CD14-positive monocyte (primary cell): ENCODE data around the gene C1QTNF5. TPM values are rescaled to one million over a fixed set of nuclear protein-coding genes. Genes with fewer than 3 reads are reported as not detected.

Experiments used
- DNase-seq, 3 donors: peaks; one replicate each; pipeline ENCODE4 v3.0.0-alpha.2; 2011 to 2022
- H2AFZ ChIP-seq: 2 replicates; pipeline ENCODE4 v1.6.0; 2012; ENCODE audit warnings: mild to moderate bottlenecking, low read depth, low read length, inconsistent platforms; ENCODE audit not compliant: insufficient read depth, poor library complexity, severe bottlenecking
- H3K27ac ChIP-seq, 2 donors: 1 replicate in 1 of 2; 2 replicates in 1 of 2; pipeline ENCODE4 v1.5.1; 2012 to 2013; ENCODE audit warnings: low read length in 2 of 2, control low read depth in 1 of 2, inconsistent platforms in 1 of 2, low read depth in 1 of 2, mild to moderate bottlenecking in 1 of 2
- H3K27me3 ChIP-seq, 2 donors: one replicate each; pipeline versions ENCODE4 v1.6.0 to v1.6.1; 2011 to 2013; ENCODE audit warnings: low read length in 2 of 2; ENCODE audit not compliant: control insufficient read depth in 2 of 2, insufficient read depth in 2 of 2
- H3K36me3 ChIP-seq, 2 donors: replicated peaks in 1 of 2; 1 replicate in 1 of 2; 2 replicates in 1 of 2; pipeline versions ENCODE4 v1.5.1 to v1.6.1; 2012 to 2013; ENCODE audit warnings: low read length in 2 of 2, control low read depth in 1 of 2, inconsistent platforms in 1 of 2, mild to moderate bottlenecking in 1 of 2; ENCODE audit not compliant: insufficient read depth in 2 of 2, control insufficient read depth in 1 of 2
- H3K4me1 ChIP-seq, 2 donors: 1 replicate in 1 of 2; 2 replicates in 1 of 2; pipeline versions ENCODE4 v1.5.1 to v1.6.1; 2012 to 2013; ENCODE audit warnings: low read length in 2 of 2, control low read depth in 1 of 2, inconsistent platforms in 1 of 2, mild to moderate bottlenecking in 1 of 2, moderate library complexity in 1 of 2; ENCODE audit not compliant: insufficient read depth in 2 of 2, control insufficient read depth in 1 of 2
- H3K4me2 ChIP-seq: replicated peaks from 2 replicates; pipeline ENCODE3; 2012; ENCODE audit warnings: low read length, moderate library complexity, mild to moderate bottlenecking; ENCODE audit not compliant: poor library complexity, severe bottlenecking; ENCODE audit errors: extremely low read depth
- H3K4me3 ChIP-seq, 3 experiments: fragments of 200-600 bp in 1 of 3; sonication (generic) in 1 of 3; replicated peaks in 1 of 3; 1 replicate in 2 of 3; 2 replicates in 1 of 3; pipeline ENCODE4 v1.5.1; 2011 to 2013; ENCODE audit warnings: low read length in 3 of 3, mild to moderate bottlenecking in 3 of 3, control low read depth in 2 of 3, low read depth in 2 of 3, inconsistent platforms in 1 of 3, moderate library complexity in 1 of 3
- H3K79me2 ChIP-seq: 2 replicates; pipeline ENCODE4 v1.6.0; 2012; ENCODE audit warnings: mild to moderate bottlenecking, control low read depth, inconsistent platforms, low read length, moderate library complexity; ENCODE audit not compliant: insufficient read depth
- H3K9ac ChIP-seq: 2 replicates; pipeline ENCODE4 v1.6.0; 2017; ENCODE audit warnings: low read length, mild to moderate bottlenecking; ENCODE audit not compliant: insufficient read depth, poor library complexity, severe bottlenecking
- H3K9me3 ChIP-seq, 2 donors: replicated peaks in 1 of 2; 1 replicate in 1 of 2; 2 replicates in 1 of 2; pipeline versions ENCODE4 v1.5.1 to v1.6.1; 2012 to 2013; ENCODE audit warnings: low read length in 2 of 2, control low read depth in 1 of 2; ENCODE audit not compliant: control insufficient read depth in 1 of 2, insufficient read depth in 1 of 2
- H4K20me1 ChIP-seq: 2 replicates; pipeline ENCODE4 v1.6.0; 2012; ENCODE audit warnings: mild to moderate bottlenecking, low read length, control low read depth, moderate library complexity; ENCODE audit not compliant: insufficient read depth
- H3K27ac Mint-ChIP-seq, 7 donors: one replicate each; pipeline ENCODE4 v1.8.0; 2020; ENCODE audit warnings: mild to moderate bottlenecking in 7 of 7, mixed read lengths in 7 of 7, moderate library complexity in 6 of 7, inconsistent platforms in 2 of 7
- H3K27me3 Mint-ChIP-seq, 3 donors: one replicate each; pipeline ENCODE4 v1.8.0; 2021 to 2022; ENCODE audit warnings: low read depth in 3 of 3, mild to moderate bottlenecking in 3 of 3, mixed read lengths in 3 of 3, moderate library complexity in 3 of 3, inconsistent platforms in 1 of 3
- H3K36me3 Mint-ChIP-seq, 2 donors: one replicate each; pipeline ENCODE4 v1.8.0; 2020; ENCODE audit warnings: mixed read lengths in 2 of 2, inconsistent platforms in 1 of 2, mild to moderate bottlenecking in 1 of 2
- H3K4me1 Mint-ChIP-seq: one replicate; pipeline ENCODE4 v1.8.0; 2020; ENCODE audit warnings: mild to moderate bottlenecking, mixed read lengths
- H3K4me3 Mint-ChIP-seq, 2 donors: one replicate each; pipeline ENCODE4 v1.8.0; 2020; ENCODE audit warnings: mild to moderate bottlenecking in 2 of 2, mixed read lengths in 2 of 2, moderate library complexity in 1 of 2
- H3K9me3 Mint-ChIP-seq, 7 donors: one replicate each; pipeline ENCODE4 v1.8.0; 2020 to 2022; ENCODE audit warnings: mixed read lengths in 7 of 7, mild to moderate bottlenecking in 6 of 7, moderate library complexity in 6 of 7, inconsistent platforms in 2 of 7
- WGBS: methylation state at CpG from one replicate; pipeline ENCODE4 v1.1.5; 2013; ENCODE audit warnings: missing lambda C conversion rate; ENCODE audit not compliant: insufficient coverage; 5-methylcytosine and 5-hydroxymethylcytosine counted together
- intact Hi-C, 2 donors: fragments of 100-400 bp; cut with micrococcal nuclease; formaldehyde crosslinking; loops; one replicate each; pipeline versions ENCODE4 v1.15.0 to v1.15.1; 2023
- polyA plus RNA-seq, 3 donors: library from polyadenylated mRNA; depleted of rRNA in 1 of 3; unstranded in 2 of 3; stranded (reverse) in 1 of 3; fragments of 300-500 nt in 2 of 3; fragments of >200 nt in 1 of 3; fragmentation: Illumina TruSeq in 2 of 3; gene quantifications; 1 replicate in 2 of 3; 2 replicates in 1 of 3; pipeline ENCODE4 v1.2.3, GENCODE V29; 2012 to 2021
- TF ChIP-seq, protein P1 (sequence below): fragments of 200-600 bp; IDR thresholded peaks from one replicate; pipeline ENCODE4 v1.8.0; 2022; ENCODE audit warnings: antibody characterized with exemption, mild to moderate bottlenecking

C1QTNF5 gene
- polyA plus RNA-seq, 3 donors = not detected

DNA sequence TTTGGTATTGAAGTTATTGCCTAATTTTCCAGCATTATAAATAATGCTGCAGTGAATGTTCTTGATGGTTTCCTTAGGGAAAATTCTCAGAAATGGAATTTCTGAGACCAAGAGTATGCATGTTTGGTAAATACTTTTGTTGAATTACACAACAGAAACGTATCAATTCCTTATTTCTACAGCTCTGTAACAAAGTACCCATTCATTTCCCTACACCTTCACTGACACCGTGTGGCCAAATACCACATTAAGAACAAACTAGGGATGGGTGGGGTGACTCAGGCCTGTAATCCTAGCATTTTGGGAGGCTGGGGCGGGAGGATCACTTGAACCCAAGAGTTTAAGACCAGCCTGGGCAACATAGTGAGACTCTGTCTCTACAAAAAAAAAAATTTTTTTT, 45.5 kb downstream of the C1QTNF5 start:
- no peak overlapping the region for H3K27ac ChIP-seq
- no peak overlapping the region for H3K9ac ChIP-seq
- TF ChIP-seq, protein P1, sequence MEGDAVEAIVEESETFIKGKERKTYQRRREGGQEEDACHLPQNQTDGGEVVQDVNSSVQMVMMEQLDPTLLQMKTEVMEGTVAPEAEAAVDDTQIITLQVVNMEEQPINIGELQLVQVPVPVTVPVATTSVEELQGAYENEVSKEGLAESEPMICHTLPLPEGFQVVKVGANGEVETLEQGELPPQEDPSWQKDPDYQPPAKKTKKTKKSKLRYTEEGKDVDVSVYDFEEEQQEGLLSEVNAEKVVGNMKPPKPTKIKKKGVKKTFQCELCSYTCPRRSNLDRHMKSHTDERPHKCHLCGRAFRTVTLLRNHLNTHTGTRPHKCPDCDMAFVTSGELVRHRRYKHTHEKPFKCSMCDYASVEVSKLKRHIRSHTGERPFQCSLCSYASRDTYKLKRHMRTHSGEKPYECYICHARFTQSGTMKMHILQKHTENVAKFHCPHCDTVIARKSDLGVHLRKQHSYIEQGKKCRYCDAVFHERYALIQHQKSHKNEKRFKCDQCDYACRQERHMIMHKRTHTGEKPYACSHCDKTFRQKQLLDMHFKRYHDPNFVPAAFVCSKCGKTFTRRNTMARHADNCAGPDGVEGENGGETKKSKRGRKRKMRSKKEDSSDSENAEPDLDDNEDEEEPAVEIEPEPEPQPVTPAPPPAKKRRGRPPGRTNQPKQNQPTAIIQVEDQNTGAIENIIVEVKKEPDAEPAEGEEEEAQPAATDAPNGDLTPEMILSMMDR = no peak
- H3K4me2 ChIP-seq = no peak overlapping the region
- Mint-ChIP-seq H3K4me3 (no peak overlapping the region), H3K9me3 (peaks cover 0 to 7% (median 5%) of the 10 kb centered on the region in 7 donors), H3K36me3 (peaks cover 72 to 98% of the 10 kb centered on the region in 2 donors), H3K27me3 (no peaks in the 10 kb centered on the region), H3K27ac (peak overlapping the region in 1 of 7 donors; percentile 32), H3K4me1 (no peaks in the 10 kb centered on the region)
- H3K4me3 ChIP-seq = no peak overlapping the region
- intact Hi-C loops = no loop called here
- no peak overlapping the region for H2AFZ ChIP-seq
- no peaks in the 10 kb centered on the region for H3K27me3 ChIP-seq
- H3K4me1 ChIP-seq = no peaks in the 10 kb centered on the region
- peaks cover 9 to 10% of the 10 kb centered on the region in 2 donors for H3K9me3 ChIP-seq
- H3K36me3 ChIP-seq = peaks cover 80 to 99% of the 10 kb centered on the region in 2 donors
- no CpG with 5 or more reads among the region's 3 CpGs for WGBS
- H4K20me1 ChIP-seq = peaks cover 97% of the 10 kb centered on the region
- H3K79me2 ChIP-seq = peaks cover 7% of the 10 kb centered on the region
- no peak for DNase-seq

DNA sequence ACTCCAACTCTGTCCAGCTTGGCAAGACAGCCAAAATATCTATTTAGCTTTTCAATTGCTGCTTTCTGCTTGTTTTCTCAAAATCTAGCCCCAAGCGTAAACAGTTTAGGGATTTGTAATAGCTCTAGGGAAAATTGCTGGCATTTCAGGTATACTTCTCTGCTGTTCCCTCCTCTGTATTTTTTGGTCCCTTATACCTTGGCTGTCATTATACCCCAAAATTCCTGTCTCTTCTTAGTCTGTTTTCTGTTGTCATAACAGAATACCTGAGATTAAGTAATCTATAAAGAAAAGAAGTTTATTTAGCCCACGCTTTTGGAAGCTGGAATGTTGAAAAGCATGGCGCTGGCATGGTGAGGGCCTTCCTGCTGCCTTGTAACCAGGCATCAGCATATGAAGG, 47.2 kb downstream of the C1QTNF5 start:
- peaks cover 94% of the 10 kb centered on the region for H4K20me1 ChIP-seq
- intact Hi-C loops = no loop called here
- H3K9me3 Mint-ChIP-seq = peaks cover 0 to 11% (median 7%) of the 10 kb centered on the region in 7 donors
- no peaks in the 10 kb centered on the region for H3K4me1 ChIP-seq
- peaks cover 17% of the 10 kb centered on the region for H3K79me2 ChIP-seq
- no peak overlapping the region for H3K27ac ChIP-seq
- no peak overlapping the region for H3K4me2 ChIP-seq
- no peaks in the 10 kb centered on the region for H3K4me1 Mint-ChIP-seq
- H3K4me3 ChIP-seq = no peak overlapping the region
- H3K27me3 Mint-ChIP-seq = no peaks in the 10 kb centered on the region
- H3K36me3 Mint-ChIP-seq = peaks cover 69 to 97% of the 10 kb centered on the region in 2 donors
- H3K4me3 Mint-ChIP-seq = no peak overlapping the region
- H2AFZ ChIP-seq = no peak overlapping the region
- WGBS = 100% methylated on average over 1 of the region's 3 CpGs
- peaks cover 80 to 99% of the 10 kb centered on the region in 2 donors for H3K36me3 ChIP-seq
- TF ChIP-seq, protein P1 = no peak
- H3K27me3 ChIP-seq = no peaks in the 10 kb centered on the region
- no peak for DNase-seq
- no peak overlapping the region for H3K9ac ChIP-seq
- peak overlapping the region in 1 of 7 donors; percentile 2 for H3K27ac Mint-ChIP-seq
- H3K9me3 ChIP-seq = peaks cover 9 to 16% of the 10 kb centered on the region in 2 donors
